HPDE6-E6E7 (cell line): ENCODE results near the gene FN1.

Source experiments
- DNase-seq: peaks from one replicate; pipeline ENCODE4 v3.0.0; 2011; ENCODE audit warnings: missing footprints; ENCODE audit errors: extremely low spot score

Gene FN1

DNA sequence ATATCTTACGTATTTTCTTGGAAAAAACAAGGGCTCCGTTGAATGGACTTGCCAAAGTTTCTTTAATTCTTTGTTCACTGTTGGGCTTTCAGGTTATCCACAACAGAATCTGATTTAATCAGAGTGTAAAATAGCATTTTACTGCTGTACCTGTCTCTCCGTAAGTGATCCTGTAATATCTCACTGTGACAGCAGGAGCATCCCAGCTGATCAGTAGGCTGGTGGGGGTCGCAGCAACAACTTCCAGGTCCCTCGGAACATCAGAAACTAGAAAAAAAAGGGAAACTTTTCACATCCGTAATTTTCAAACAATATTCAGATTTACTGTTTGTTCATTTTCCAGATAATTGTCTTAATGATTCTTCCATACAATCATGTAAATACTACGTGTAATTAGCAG is 51.2 kb downstream of the FN1 start:
- DNase-seq, result no peak

- no peak for DNase-seq
These were observed 52.1 kb downstream of the FN1 start for GRCh38 chr2:215383652-215384279.

GRCh38 chr2:215382480-215382879 is 53.4 kb downstream of the FN1 start:
- no peak for DNase-seq

DNA sequence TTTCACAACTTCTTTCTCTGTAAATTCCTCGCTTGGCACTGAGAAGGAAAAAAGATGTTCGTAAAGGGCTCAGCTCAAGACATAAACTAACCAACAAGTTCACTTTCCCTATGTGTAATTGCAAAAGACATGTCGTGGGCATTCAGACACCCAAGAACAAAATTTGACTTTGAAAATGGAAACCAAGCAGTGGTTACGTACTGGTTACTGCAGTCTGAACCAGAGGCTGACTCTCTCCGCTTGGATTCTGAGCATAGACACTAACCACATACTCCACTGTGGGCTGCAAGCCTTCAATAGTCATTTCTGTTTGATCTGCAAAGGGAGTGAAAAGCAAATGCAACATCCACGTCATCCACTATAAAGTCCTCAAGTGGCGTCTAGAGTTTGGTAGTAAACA is 53.9 kb downstream of the FN1 start:
- DNase-seq, result no peak

DNA sequence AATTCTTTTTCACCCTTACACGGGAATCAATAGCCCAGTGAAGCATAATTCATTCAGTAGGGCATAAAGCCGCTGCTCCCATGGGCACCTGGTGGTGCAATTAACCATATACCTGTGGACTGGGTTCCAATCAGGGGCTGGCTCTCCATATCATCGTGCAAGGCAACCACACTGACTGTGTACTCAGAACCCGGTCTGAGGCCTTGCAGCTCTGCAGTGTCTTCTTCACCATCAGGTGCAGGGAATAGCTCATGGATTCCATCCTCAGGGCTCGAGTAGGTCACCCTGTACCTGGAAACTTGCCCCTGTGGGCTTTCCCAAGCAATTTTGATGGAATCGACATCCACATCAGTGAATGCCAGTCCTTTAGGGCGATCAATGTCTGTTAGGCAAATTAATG is 55.2 kb downstream of the FN1 start:
- no peak for DNase-seq

GRCh38 chr2:215379948-215380347 is 55.9 kb downstream of the FN1 start:
- no peak for DNase-seq

- no peak for DNase-seq
These were observed 56.8 kb downstream of the FN1 start for GRCh38 chr2:215379039-215379438.

DNA sequence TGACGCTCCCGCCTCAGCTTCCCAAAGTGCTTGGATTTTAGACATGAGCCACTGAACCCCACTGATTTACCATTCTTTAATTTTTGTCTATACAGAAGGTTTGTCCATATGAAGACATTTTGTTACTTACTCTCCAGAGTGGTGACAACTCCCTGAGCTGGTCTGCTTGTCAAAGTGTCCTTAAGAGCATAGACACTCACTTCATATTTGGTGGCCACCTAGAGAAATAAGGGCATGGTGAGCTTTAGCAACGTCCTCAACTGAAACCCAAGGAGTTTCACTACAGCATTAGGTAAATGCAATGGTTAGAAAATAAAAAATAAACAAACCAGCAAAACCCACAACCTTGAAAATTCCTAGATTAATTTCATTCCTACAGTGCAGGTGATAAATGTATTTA is 57.8 kb downstream of the FN1 start:
- DNase-seq, result no peak

DNA sequence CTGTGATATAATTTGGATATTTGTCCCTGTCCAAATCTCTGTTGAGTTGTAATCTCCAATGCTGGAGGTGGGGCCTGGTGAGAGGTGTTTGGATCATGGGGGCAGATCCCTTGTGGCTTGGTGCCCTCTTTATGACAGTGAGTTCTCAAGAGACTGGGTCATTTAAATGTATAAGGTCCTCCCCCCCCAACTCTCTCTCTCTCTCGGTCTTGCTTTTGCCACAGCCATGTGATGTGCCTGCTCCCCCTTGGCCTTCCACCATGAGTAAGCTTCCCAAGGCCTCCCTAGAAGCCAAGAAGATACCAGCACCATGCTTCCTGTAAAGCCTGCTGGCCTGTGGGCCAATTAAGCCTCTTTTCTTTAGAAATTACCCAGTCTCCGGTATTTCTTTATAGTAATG is 58.6 kb downstream of the FN1 start:
- DNase-seq, result no peak

GRCh38 chr2:215376103-215376780 is 59.6 kb downstream of the FN1 start:
- no peak for DNase-seq

- DNase-seq, result no peak
These were observed 60.4 kb downstream of the FN1 start for GRCh38 chr2:215375467-215375830.

GRCh38 chr2:215374642-215375466 is 61.0 kb downstream of the FN1 start:
- DNase-seq, result no peak

GRCh38 chr2:215374002-215374401 is 61.9 kb downstream of the FN1 start:
- no peak for DNase-seq

DNA sequence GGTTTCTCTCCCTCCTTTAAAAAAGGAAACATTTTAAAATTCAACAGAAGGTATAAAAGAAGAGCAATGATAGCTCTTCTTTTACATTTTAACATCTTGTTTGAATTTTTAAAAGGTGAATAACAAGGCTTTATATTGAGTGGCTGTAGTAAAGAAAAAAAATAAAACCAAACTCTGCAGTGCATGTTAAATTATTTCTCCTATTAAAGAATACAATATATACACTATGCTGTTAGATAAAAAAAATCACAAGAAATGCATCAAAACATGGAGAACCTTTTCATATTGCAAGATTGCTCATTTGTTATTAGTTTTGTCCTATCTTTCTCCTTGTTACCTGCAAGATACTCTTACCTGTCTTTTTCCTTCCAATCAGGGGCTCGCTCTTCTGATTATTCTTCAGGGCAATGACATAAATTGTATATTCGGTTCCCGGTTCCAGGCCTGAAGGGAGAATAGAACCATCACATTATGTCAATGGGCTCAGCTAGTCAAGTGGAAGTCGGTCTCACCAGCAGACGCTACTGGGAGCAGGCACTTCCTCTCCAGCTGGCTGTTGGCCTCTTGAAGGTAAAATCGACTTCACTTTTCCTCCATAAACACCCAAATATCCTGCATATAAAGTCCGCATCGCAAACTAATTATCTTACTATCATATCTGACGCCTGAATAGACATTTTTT is 62.8 kb downstream of the FN1 start:
- DNase-seq, result no peak

- no peak for DNase-seq
These were observed 63.7 kb downstream of the FN1 start for GRCh38 chr2:215371915-215372897.

- DNase-seq, result no peak
These were observed 65.5 kb downstream of the FN1 start for GRCh38 chr2:215370112-215370965.

DNA sequence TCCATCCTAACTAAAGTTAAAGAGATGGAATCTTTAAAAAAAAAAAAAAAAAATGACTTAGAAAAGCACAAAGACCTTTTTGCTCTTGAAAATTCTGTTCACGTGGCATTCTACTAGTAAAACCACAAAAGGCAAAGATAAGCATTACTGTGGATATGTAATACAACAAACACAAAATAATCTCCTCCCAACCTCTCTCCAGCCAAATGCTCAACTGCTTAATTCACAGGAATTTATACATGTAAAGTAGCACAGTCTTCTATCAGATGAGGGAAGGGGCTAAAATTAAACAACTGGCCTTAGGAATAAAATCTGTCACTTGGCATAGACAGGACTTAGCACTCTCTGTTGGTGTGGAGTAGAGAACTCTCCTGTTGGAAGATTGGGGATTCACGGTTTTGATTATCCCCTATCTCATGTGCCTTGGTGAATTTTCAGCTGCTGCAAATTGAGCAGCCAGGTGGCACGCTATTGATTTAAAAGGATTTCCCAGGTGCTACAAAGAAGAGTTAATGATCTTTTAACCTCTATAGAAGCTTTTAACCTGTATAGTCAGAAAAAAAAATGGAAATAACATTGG is 66.6 kb downstream of the FN1 start:
- no peak for DNase-seq

GRCh38 chr2:215368493-215368809 is 67.4 kb downstream of the FN1 start:
- no peak for DNase-seq

DNA sequence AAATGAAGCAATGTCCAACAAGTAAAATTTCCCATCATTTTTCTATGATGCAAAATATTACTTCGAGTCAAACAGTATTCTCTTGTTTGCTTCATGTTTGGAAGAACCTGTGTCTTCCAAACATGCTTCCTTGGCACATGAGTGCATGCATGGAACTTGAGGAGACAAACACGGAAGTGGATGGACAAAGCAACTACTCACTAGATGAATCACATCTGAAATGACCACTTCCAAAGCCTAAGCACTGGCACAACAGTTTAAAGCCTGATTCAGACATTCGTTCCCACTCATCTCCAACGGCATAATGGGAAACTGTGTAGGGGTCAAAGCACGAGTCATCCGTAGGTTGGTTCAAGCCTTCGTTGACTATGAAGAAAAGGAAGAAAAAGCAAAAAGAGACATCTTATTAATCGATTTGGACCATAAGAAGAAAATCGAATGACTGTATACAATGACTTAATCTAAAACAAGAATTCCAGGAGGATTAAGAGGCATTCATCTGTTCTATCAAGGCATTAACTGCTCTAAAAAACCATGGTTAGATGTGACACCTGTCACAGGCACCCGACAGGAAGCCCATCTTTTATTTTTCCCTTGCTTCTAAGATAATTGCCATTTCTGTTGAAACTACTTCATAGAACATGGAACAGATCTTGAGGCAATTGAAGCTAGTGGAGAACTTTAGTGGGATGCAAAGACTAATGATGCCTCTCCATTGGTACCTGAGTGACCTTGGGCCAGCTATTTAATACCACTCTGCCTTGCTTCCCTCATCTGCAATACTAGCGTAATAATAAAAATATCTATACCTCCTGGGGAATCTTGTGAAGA is 68.0 kb downstream of the FN1 start:
- peak; percentile 14 for DNase-seq
